ENCODE data around the gene MRPL10. TPM values are rescaled to one million over a fixed set of nuclear protein-coding genes. Genes with fewer than 3 reads are reported as not detected.

Gene MRPL10
- total and polyA plus RNA-seq, 2 donors (not counting 3 experiments of a cell fraction or from before 2014, with no cell fraction given) = 43.4 to 84.0 TPM

DNA sequence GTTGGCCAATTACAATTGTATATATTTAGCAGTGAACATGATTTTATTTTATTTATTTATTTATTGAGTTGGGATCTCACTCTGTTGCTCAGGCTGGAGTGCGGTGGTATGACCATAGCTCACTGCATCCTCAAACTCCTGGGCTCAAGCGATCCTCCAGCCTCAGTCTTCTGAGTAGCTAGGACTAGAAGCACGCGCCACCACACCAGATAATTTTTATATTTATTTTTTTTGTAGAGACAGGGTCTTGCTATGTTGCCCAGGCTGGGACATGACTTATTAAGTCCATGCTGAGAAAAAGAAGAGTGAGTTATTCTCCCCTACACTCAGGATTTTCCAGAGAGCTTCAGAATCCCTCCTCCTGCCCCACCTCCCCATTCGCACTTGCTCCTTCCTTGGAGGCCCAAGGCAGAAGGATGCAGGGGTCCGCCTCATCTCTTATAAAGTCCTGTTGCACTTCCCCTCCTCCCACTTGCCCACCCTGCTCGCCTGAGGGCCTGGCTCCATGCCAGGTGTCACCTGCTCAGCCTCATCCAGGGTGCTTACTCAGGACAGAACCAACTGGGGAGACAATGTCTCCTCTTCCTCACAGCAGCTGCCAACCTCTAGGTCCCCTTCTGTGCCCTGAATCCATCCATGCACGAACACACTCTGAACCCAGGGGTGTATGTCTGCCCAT, 48.6 kb upstream of the MRPL10 start:
- Histone ChIP-seq H3K9me1 (replicated peaks; ENCODE audit: control insufficient read depth, extremely low read depth, insufficient read depth, low read length) (no peaks in the 10 kb centered on the region), H3K27me3 (ENCODE audit: control insufficient read depth in 2 of 2, insufficient read depth in 2 of 2, low read length in 2 of 2) (peaks cover 3 to 8% of the 10 kb centered on the region in 2 experiments), H3K9ac (replicated peaks; ENCODE audit: extremely low read depth, insufficient read depth, low read length) (no peak overlapping the region), H3K27ac (ENCODE audit: insufficient read depth, low read depth, low read length) (no peak overlapping the region), H4K20me1 (replicated peaks; ENCODE audit: control insufficient read depth, extremely low read depth, insufficient read depth, low read length) (no peaks in the 10 kb centered on the region), H3K9me3 (replicated peaks; ENCODE audit: control insufficient read depth, insufficient read depth, low read length) (no peaks in the 10 kb centered on the region), H3K4me1 (ENCODE audit: control insufficient read depth, extremely low read depth, insufficient read depth, low read length) (peaks cover 7% of the 10 kb centered on the region), H3K4me3 (replicated peaks in 1 of 3; ENCODE audit: insufficient read depth in 1 of 3, low read depth in 1 of 3, low read length in 3 of 3) (no peak overlapping the region), H3K79me2 (ENCODE audit: control insufficient read depth, insufficient read depth, low read length) (no peaks in the 10 kb centered on the region), H3K36me3 (ENCODE audit: control insufficient read depth in 2 of 2, extremely low read depth in 1 of 2, insufficient read depth in 2 of 2, low read length in 2 of 2) (no peaks in the 10 kb centered on the region), H2AFZ (ENCODE audit: low read depth, low read length) (no peak overlapping the region), H3K4me2 (ENCODE audit: insufficient read depth, low read length) (no peak overlapping the region)
- dilution Hi-C loops (cut with MboI; ENCODE audit: extremely low pct_ligation_motif_present, low sequenced_read_pairs) = no loop called here
- no peak for DNase-seq (ENCODE audit: low read depth, low spot score)
- POLR2A ChIA-PET = no interaction called here
- CTCF ChIA-PET = interaction anchor here (0.7 to 2.5 kb wide), 7 partner anchors 10 to 39 kb away, joined by 4 to 17 read pairs (median 5); partner anchors contain the start of genes SCRN2 and SP2
- TF ChIP-seq POLR2A (IDR thresholded peaks at IDR 0.05; ENCODE audit: low read depth, low read length) = no peak
- TF ChIP-seq MYC (IDR thresholded peaks at IDR 0.05; ENCODE audit: low read depth, low read length) = no peak
- TF ChIP-seq FOS (IDR thresholded peaks at IDR 0.05; ENCODE audit: borderline replicate concordance, insufficient read depth, low read length) = no peak
- no peak for TF ChIP-seq EZH2 (IDR thresholded peaks at IDR 0.05; ENCODE audit: borderline replicate concordance, low read depth, low read length, severe bottlenecking)
- no peak for TF ChIP-seq GATA2 (IDR thresholded peaks at IDR 0.05; ENCODE audit: insufficient read depth, insufficient read length, low read depth, low read length)
- FAIRE-seq = no peak
- BruUV-seq (replicated peaks) = no TSS peak
- intact Hi-C loops (cut with micrococcal nuclease) = no loop called here

GRCh38 chr17:47879028-47879585, 47.8 kb upstream of the MRPL10 start:
- Histone ChIP-seq H3K4me2 (ENCODE audit: insufficient read depth, low read length) (no peak overlapping the region), H3K4me3 (replicated peaks in 1 of 3; ENCODE audit: insufficient read depth in 1 of 3, low read depth in 1 of 3, low read length in 3 of 3) (no peak overlapping the region), H3K36me3 (ENCODE audit: control insufficient read depth in 2 of 2, extremely low read depth in 1 of 2, insufficient read depth in 2 of 2, low read length in 2 of 2) (no peaks in the 10 kb centered on the region), H3K27ac (ENCODE audit: insufficient read depth, low read depth, low read length) (no peak overlapping the region), H3K4me1 (ENCODE audit: control insufficient read depth, extremely low read depth, insufficient read depth, low read length) (peaks cover 7% of the 10 kb centered on the region), H3K9ac (replicated peaks; ENCODE audit: extremely low read depth, insufficient read depth, low read length) (no peak overlapping the region), H4K20me1 (replicated peaks; ENCODE audit: control insufficient read depth, extremely low read depth, insufficient read depth, low read length) (no peaks in the 10 kb centered on the region), H3K9me1 (replicated peaks; ENCODE audit: control insufficient read depth, extremely low read depth, insufficient read depth, low read length) (no peaks in the 10 kb centered on the region), H3K79me2 (ENCODE audit: control insufficient read depth, insufficient read depth, low read length) (no peaks in the 10 kb centered on the region), H3K27me3 (ENCODE audit: control insufficient read depth in 2 of 2, insufficient read depth in 2 of 2, low read length in 2 of 2) (peaks cover 9 to 14% of the 10 kb centered on the region in 2 experiments), H3K9me3 (replicated peaks; ENCODE audit: control insufficient read depth, insufficient read depth, low read length) (no peaks in the 10 kb centered on the region), H2AFZ (ENCODE audit: low read depth, low read length) (no peak overlapping the region)
- FAIRE-seq = no peak
- intact Hi-C loops (cut with micrococcal nuclease) (no loop called here), dilution Hi-C loops (cut with MboI; ENCODE audit: extremely low pct_ligation_motif_present, low sequenced_read_pairs) (no loop called here)
- TF ChIP-seq MAX (IDR thresholded peaks at IDR 0.05; ENCODE audit: insufficient read depth, insufficient read length) (no peak), MYC (IDR thresholded peaks at IDR 0.05; ENCODE audit: low read depth, low read length) (no peak), POLR2A (IDR thresholded peaks at IDR 0.05; ENCODE audit: low read depth, low read length) (no peak), FOS (IDR thresholded peaks at IDR 0.05; ENCODE audit: borderline replicate concordance, insufficient read depth, low read length) (no peak)
- BruUV-seq (replicated peaks) = no TSS peak
- CTCF ChIA-PET = interaction anchor here (0.7 to 2.5 kb wide), 6 partner anchors 10 to 38 kb away, joined by 4 to 17 read pairs (median 6); partner anchors contain the start of genes SCRN2 and SP2
- POLR2A ChIA-PET = interaction anchor here (0.7 kb wide), 1 partner anchor 68 kb away, joined by 3 read pairs; no protein-coding TSS in a partner anchor
- DNase-seq (ENCODE audit: low read depth, low spot score) = no peak
